H54 (cell line): ENCODE results near the gene VPS37B.

Experiments
- DNase-seq: peaks from one replicate; pipeline ENCODE4 v3.0.0; 2011; ENCODE audit warnings: low spot score, mixed read lengths; ENCODE audit not compliant: insufficient read length
- FAIRE-seq: peaks from 3 replicates; lab custom pipeline; 2011; peaks lifted over from hg19 to GRCh38; lab: Jason Lieb, UNC
- POLR2A ChIP-seq: IDR thresholded peaks from 2 replicates; pipeline ENCODE4 v1.6.1; 2011; ENCODE audit warnings: low read depth, mild to moderate bottlenecking, low read length

VPS37B gene

DNA sequence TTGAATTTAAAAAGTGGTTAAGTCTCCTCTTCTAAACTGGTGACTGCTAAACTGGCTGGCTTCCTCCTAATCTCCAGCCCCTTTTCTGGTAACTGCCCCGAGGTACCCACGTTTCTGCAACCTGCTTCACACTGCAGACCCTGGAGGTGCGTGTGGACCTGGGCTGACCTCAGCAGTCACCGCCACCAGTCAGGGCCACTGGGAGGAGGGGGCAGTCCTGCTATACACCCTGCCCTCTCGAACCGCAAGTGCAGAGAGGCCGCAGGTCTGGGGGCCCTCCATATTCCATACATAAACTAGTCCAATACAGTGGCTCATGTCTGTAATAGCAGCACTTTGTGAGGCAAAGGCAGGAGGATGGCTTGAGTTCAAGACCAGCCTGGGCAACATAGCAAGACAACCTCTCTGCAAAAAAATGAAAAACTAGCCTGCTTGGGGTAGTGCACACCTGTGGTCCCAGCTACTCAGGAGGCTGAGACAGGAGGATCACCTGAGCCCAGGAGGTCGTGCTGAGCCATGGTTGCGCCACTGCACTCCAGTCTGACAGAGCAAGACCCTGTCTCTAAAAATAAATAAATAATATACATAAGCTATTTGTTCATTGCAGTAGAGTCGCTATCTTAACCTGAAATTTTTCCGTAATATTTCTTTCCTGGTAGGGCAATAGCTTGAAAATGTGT lies 25.6 kb downstream of the VPS37B start:
- FAIRE-seq (no peak), DNase-seq (no peak)
- no peak for TF ChIP-seq POLR2A

DNA sequence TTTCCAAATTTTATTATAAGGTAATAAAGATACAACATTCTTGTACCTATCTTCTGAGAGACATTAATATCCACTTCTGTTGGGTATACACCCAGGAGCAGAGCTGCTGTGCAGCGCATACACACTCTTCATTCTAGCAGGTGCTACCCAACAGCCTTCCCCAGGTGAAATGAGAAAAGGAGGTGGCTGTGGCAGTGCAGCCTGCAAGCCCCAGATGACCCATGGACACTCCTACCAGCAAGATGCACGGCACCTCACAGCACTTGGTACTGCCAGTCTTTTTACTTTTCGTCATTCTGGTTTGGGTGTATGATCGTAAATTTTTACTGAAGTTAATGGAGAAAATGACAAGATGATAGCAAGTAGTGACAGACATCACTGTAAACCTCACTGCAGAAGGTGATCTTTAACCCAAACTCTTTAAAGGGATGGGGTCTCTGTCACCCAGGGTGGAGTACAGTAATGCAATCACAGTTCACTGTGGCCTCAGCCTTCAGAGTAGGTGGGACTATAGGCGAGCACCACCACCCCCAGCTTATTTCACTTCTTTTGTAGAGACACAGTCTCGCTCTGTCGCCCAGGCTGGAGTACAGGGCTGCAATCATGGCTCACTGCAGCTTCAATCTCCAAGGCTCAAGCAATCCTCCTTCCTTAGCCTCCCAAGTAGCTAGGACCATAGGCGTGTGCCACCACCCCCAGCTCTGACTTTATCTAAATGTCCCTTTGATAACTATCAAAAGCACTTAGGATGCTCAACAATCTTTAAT lies 26.5 kb downstream of the VPS37B start:
- FAIRE-seq (no peak), DNase-seq (no peak)
- TF ChIP-seq POLR2A: no peak

DNA sequence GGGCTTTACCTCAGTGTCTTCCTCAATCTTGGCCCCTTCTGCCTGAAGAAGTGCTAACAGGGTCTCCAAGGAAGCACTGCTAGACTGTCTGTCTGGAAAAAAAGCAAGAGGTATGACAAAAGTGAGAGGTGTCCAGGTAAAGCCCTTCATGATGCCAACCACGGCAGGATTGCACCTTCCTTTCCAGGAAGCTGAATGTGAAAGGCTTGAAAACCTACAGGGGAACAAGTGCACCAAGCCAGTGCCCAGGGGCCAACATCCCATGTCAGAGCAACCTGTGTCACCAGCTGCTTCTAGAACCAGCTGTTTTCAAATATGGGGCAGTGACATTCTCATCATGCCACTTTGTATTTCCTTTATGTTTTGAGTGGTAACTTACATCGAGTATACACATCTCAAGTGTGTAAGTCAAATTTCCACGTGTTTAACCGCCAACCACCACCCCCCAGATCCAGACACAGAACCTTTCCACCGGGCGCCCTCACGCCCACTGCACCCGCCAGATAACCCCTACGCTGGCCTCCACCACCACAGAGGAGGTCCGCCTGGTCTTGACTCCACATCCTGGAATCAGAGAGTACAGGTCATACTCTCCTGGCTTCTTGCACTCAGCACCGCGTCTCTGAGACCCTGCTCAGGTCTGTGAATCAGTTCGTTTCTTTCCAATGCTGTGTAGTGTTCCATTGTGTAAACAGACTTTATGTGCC lies 27.3 kb downstream of the VPS37B start:
- no peak for TF ChIP-seq POLR2A
- DNase-seq (no peak), FAIRE-seq (no peak)

DNA sequence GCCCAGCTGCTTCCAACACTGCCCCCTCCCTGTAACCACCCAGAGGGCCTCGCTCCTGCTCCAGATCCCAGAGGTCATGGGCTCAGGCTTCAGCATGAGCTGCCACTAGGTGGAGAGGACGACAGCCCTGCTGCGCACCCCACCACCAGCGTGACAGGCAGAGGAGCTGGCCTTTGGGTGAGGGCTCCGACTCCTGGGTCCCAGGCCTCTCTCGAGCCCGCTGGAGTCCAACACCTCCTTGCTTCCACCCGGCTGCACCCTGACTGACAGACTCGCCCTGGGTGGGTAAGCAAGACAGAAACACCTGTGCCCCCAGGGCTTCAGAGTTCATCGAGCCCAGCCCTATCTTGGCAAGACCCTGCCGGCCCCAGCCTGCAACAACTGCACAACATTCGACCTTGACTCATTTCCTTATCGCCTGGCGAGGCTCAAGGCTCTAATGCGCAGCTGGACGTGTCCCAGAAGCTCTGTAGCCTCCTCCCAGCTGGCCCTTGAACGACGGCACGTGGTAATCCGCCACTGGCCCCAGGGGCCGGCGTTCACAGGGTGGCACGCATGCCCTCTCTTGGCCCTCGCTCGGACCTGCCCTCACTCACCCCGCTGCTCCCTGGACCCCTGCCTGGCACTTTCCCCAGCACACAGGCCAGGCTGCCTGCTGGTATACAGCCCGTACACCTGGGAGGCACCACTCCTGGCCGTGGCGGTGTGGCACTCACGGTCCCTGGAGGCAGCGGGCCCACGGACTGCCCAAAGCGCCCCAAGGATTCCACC lies 28.0 kb downstream of the VPS37B start:
- DNase-seq (no peak), FAIRE-seq (no peak)
- no peak for TF ChIP-seq POLR2A

DNA sequence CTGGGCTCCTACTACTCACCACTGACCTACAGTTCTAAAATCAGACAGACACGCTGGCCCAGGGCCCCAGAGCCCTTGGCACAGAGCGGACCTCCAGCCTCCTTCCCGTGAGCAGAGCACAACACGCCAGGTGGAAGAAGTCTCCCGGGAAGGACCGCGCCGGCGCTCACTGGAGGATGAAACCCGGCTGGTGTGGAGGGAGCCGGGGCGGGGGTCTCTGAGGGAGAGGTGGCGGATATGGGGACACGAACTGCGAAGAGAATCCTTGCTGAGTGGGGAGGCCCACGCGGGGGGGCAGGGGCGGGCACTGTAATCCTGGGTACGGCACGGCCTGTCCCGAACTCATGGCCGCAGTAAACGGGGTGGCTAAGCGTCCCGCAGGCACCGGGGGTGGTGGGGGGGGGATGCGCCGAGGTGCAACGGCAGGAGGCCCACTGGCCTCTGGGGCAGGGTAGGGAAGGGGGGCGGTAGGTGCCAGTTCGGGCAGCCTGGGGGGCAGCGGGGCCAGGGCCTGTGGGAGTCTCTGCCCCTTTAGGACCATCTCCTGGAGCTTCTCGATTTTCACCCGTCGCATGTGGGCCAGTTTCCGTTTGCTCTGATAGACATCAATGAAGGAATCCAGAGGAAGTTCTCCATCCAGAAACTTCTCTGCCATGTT lies 28.8 kb downstream of the VPS37B start:
- no peak for DNase-seq
- TF ChIP-seq POLR2A: no peak
- no peak for FAIRE-seq

DNA sequence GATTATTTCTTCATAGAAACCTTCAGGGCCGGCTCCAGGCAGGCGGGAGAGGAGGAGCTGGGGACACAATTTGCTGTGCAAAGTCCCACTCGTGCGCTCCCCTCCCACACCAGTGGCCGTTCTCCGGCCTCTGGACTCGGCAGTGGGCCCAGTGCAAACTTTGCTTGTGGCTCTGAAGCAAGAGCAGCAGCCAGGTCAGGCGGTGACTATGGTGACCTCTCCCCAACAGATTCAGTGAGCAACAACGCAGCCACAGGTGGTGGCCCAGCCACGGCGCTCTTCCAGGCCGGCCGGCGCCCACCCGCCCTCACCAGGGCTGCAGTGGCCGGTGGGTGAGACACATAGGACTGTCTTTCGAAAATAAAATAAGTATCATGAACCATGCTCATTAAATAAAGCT lies 29.5 kb downstream of the VPS37B start:
- FAIRE-seq: no peak

DNA sequence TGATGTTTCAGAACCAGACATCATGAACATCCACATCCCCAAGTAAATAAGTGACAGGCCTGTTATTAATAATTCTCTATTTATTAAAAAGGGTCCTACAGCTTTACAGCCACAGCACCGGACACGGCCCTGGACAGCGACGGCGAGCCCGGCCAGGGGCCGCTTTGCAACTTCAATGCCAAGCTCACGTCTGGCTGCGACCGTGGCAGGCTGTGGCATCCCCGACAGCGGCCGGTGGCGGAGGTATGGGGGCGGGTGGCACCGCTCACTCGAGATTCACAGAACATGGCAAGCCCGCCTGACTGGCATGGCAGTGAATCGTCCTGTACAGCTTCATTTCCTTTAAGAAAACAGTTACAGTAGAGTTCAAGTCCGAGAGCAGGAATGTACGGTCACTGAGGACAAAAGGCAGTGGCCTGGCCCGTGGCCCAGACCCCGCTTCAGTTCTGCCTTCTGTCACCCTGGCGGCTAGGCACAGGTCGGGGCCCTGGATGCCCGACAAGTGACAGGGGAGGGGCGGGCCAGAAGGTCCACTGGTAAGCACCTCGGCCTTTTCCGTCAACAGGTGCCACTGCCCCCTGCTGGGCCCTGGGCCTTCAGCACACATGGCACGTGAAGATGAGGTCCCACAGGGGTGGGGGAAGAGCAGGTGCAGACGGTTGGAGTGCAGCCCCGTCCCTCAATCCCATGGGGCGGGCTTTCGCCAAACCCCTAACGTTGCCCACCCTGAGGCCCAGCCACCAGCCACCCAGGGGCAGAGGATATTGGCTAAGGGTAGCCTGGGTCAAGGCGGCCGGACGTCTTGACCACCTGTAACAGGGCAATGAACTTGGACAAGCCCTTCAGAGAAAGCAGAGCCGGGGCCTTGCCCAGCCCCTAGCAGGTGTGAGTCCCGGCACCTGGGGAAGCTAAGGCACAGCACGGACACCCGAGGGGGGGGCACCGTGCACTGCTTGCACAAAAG lies 30.4 kb downstream of the VPS37B start:
- no peak for DNase-seq

More for the DNA sequence above, 29.5 kb downstream of the VPS37B start:
- TF ChIP-seq POLR2A: no peak
- no peak for DNase-seq

DNA sequence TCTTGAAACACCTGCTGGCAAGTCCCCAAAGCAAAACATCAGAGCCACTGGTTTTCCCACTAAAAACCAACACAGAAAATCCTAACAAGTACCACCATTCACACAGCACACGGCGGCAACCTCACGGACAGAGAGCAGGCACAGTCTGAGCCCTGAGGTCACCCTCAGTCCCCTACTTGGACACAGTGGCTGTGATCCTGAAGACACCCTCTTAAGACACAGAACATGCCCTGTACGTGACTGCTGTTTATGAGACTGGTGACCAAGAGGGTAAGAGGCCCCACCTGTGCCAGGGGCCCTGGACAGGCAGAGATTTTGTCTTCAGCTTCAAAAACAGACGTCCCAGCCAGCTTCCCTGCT lies 31.1 kb downstream of the VPS37B start:
- no peak for TF ChIP-seq POLR2A
- FAIRE-seq: no peak
- no peak for DNase-seq

More for the DNA sequence above, 30.4 kb downstream of the VPS37B start:
- no peak for FAIRE-seq
- TF ChIP-seq POLR2A: no peak

DNA sequence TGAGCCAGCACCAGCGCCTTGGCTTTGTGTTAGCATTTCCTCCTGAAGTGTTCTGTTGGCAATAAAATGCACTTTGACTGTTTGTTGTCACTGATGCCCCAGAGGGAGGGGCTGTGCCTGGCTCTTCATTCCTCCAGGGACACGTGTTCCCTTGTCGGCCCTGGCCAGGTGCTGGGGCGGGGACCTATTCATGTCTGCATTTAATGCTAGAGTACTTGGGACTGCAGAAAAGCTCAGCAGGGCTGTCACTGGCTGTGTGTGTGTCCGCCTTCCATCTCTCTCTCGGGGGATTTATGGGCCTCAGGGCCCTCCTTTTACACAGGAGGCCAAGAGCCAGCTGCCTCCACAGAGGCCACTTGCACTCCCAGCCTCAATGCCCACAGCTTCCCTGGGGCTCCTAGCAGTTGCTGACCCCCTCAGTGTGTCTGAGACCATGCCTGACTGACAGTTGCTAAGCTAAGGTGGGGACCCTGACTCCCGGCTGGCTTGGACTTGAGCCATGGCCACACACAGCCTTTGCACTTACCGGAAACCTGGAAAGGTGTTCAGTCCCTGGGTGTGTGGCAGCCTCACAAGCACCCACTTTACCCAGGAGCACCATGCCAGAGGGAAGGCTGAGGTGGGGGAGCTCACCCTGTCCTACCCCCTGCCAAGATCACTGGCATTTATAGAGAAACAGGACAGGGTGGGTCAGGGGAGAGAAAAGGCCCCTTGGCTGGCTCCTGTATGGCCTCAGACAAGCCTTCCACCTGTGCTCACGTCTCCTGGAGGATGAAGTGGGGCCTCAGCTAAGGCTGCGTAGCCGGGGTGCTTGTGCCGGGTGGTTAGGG lies 32.8 kb downstream of the VPS37B start:
- DNase-seq (no peak), FAIRE-seq (no peak)
- no peak for TF ChIP-seq POLR2A

DNA sequence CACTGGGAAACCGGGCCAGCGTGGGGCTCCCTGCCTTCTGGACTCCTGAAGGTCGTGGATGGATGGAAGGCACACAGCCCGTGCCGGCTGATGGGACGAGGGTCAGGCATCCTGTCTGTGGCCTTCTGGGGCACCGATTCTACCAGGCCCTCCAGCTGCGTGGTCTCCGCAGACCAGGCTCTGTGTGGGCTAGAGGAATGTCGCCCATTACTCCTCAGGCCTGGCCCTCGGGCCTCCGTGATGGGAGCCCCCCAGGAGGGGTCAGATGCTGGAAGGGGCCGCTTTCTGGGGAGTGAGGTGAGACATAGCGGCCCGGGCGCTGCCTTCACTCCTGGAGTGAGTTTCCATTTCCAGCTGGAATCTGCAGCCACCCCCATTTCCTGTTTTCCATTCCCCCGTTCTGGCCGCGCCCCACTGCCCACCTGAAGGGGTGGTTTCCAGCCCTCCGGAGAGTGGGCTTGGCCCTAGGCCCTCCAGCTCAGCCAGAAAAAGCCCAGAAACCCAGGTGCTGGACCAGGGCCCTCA lies 33.8 kb downstream of the VPS37B start:
- FAIRE-seq (no peak), DNase-seq (no peak)
- TF ChIP-seq POLR2A: no peak

DNA sequence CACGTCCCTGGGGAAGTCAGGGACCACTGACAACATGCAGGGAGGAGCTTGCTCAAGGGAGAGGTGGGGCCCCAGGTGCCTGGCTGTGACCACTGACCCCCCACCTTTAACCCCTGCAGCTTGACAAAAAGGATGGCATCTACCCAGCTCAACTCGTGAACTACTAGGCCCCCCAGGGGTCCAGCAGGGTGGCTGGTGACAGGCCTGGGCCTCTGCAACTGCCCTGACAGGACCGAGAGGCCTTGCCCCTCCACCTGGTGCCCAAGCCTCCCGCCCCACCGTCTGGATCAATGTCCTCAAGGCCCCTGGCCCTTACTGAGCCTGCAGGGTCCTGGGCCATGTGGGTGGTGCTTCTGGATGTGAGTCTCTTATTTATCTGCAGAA lies 34.3 kb downstream of the VPS37B start:
- no peak for TF ChIP-seq POLR2A
- DNase-seq (no peak), FAIRE-seq (no peak)
